Naive thymus-derived CD4-positive, alpha-beta T cell (primary cell): ENCODE measurements around the gene CEP41. TPM values are rescaled to one million over a fixed set of nuclear protein-coding genes. Genes with fewer than 3 reads are reported as not detected.

Experiments
- ATAC-seq: fragments of 150-1000 bp; cut with Tn5 transposase; 2 replicates; pipeline ENCODE4 v1.10.0; 2021; ENCODE audit warnings: mild to moderate bottlenecking, moderate library complexity
- CTCF ChIA-PET: fragments of 350-600 bp; sonication (Branson Sonifier 250); formaldehyde crosslinking; loops from one replicate; lab custom pipeline; 2021; ENCODE audit warnings: antibody characterized with exemption; lab: Charles Lee
- POLR2A ChIA-PET: fragments of 350-600 bp; sonication (Branson Sonifier 250); formaldehyde crosslinking; loops from one replicate; lab custom pipeline; 2021; ENCODE audit warnings: antibody characterized with exemption, inconsistent platforms; lab: Charles Lee
- DNase-seq, 9 donors: peaks; one replicate each; pipeline versions ENCODE4 v3.0.0 to v3.0.0-alpha.2; 2020 to 2022; ENCODE audit warnings: mixed read lengths in 1 of 9
- H3K27ac ChIP-seq: one replicate; pipeline ENCODE4 v1.7.0; 2013; ENCODE audit warnings: mild to moderate bottlenecking, low read depth, low read length, moderate library complexity
- H3K27me3 ChIP-seq, 2 donors: one replicate each; pipeline ENCODE4 v1.7.0; 2013; ENCODE audit warnings: low read length in 2 of 2, mild to moderate bottlenecking in 2 of 2, moderate library complexity in 2 of 2; ENCODE audit not compliant: control insufficient read depth in 2 of 2, insufficient read depth in 2 of 2
- H3K36me3 ChIP-seq, 3 experiments: 1 replicate in 2 of 3; 2 replicates in 1 of 3; pipeline ENCODE4 v1.7.0; 2013; ENCODE audit warnings: low read length in 3 of 3, mild to moderate bottlenecking in 3 of 3, moderate library complexity in 1 of 3; ENCODE audit not compliant: insufficient read depth in 3 of 3, control insufficient read depth in 2 of 3
- H3K4me1 ChIP-seq, 2 donors: one replicate each; pipeline ENCODE4 v1.7.0; 2013; ENCODE audit warnings: low read length in 2 of 2, mild to moderate bottlenecking in 2 of 2, moderate library complexity in 1 of 2; ENCODE audit not compliant: control insufficient read depth in 2 of 2, insufficient read depth in 2 of 2
- H3K4me3 ChIP-seq: 2 replicates; pipeline ENCODE4 v1.7.0; 2013; ENCODE audit warnings: mild to moderate bottlenecking, low read length
- H3K9me3 ChIP-seq, 3 experiments: 1 replicate in 2 of 3; 2 replicates in 1 of 3; pipeline ENCODE4 v1.7.0; 2013; ENCODE audit warnings: low read length in 3 of 3; ENCODE audit not compliant: control insufficient read depth in 2 of 3
- H3K27ac Mint-ChIP-seq, 9 donors: one replicate each; pipeline ENCODE4 v1.8.0; 2020 to 2022; ENCODE audit warnings: mixed read lengths in 9 of 9, mild to moderate bottlenecking in 8 of 9, moderate library complexity in 5 of 9, inconsistent platforms in 2 of 9
- H3K27me3 Mint-ChIP-seq, 5 donors: one replicate each; pipeline ENCODE4 v1.8.0; 2021 to 2022; ENCODE audit warnings: mixed read lengths in 5 of 5, mild to moderate bottlenecking in 1 of 5
- H3K36me3 Mint-ChIP-seq, 5 donors: one replicate each; pipeline ENCODE4 v1.8.0; 2020 to 2022; ENCODE audit warnings: mixed read lengths in 5 of 5, mild to moderate bottlenecking in 3 of 5, inconsistent platforms in 1 of 5
- H3K4me1 Mint-ChIP-seq, 7 donors: one replicate each; pipeline ENCODE4 v1.8.0; 2020 to 2022; ENCODE audit warnings: mixed read lengths in 7 of 7, mild to moderate bottlenecking in 3 of 7, inconsistent platforms in 1 of 7
- H3K4me3 Mint-ChIP-seq, 10 donors: one replicate each; pipeline ENCODE4 v1.8.0; 2020 to 2022; ENCODE audit warnings: mild to moderate bottlenecking in 10 of 10, mixed read lengths in 10 of 10, moderate library complexity in 6 of 10, inconsistent platforms in 2 of 10
- H3K9me3 Mint-ChIP-seq, 11 donors: one replicate each; pipeline ENCODE4 v1.8.0; 2020 to 2022; ENCODE audit warnings: mixed read lengths in 11 of 11, mild to moderate bottlenecking in 4 of 11, inconsistent platforms in 1 of 11, moderate library complexity in 1 of 11
- intact Hi-C, 2 donors: fragments of 100-400 bp; cut with micrococcal nuclease; formaldehyde crosslinking; loops; one replicate each; pipeline ENCODE4 v1.15.1; 2023
- polyA plus RNA-seq, 2 donors: library from polyadenylated mRNA; unstranded; fragments of 300-500 nt; fragmentation: Illumina TruSeq; gene quantifications; one replicate each; pipeline ENCODE4 v1.2.3, GENCODE V29; 2021
- total RNA-seq, 6 experiments: library from RNA in 5 of 6; stranded (reverse) in 5 of 6; gene quantifications; 1 replicate in 5 of 6; 2 replicates in 1 of 6; pipeline ENCODE4 v1.2.3 and lab custom pipeline; 2021 to 2026

CEP41 gene
- total and polyA plus RNA-seq, 7 experiments from 2014 or later: 6.9 to 29.6 (median 13.3) TPM

DNA sequence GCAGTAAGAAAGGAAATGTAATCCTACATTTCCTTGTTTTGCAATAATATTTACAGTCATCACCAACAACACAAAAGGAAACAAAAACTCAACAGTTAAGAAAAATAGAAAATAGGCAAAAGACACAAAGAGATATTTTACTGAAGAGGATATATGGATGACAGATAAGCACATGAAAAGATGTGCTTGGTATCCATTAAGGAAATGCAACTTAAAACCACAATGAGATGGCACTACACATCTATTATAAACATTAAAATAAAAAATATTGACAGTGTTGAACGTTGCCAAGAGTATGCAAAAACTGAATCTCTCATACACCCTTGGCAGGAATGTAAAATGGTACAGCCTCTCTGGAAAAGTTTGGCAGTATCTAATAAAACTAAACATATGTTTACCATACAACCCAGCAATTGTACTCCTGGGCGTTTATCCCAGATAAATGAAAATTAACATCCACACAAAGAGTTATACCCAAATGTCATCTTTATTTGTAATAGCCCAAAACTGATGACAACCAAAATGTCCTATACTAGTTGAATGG, 5.4 kb downstream of the CEP41 start:
- Mint-ChIP-seq H3K27me3 (no peaks in the 10 kb centered on the region), H3K4me1 (peaks cover 19 to 42% (median 25%) of the 10 kb centered on the region in 7 donors), H3K4me3 (peak overlapping the region in 3 of 10 donors; percentile 15 to 35 (median 24)), H3K36me3 (peaks cover 0 to 16% (median 3%) of the 10 kb centered on the region in 5 donors), H3K9me3 (peaks cover 0 to 2% (median 0%) of the 10 kb centered on the region in 11 donors), H3K27ac (peak overlapping the region in 4 of 9 donors; percentile 16 to 35 (median 28))
- Histone ChIP-seq H3K27ac (no peak overlapping the region), H3K27me3 (no peaks in the 10 kb centered on the region), H3K9me3 (no peaks in the 10 kb centered on the region), H3K36me3 (no peaks in the 10 kb centered on the region), H3K4me3 (no peak overlapping the region), H3K4me1 (peaks cover 9 to 49% of the 10 kb centered on the region in 2 donors)
- intact Hi-C loops: loop anchor here in 1 of 2 donors (1.0 kb wide), 1 partner anchor 9 kb away; no protein-coding TSS in a partner anchor
- ATAC-seq: no peak
- no peak for DNase-seq
- CTCF ChIA-PET: no interaction called here
- POLR2A ChIA-PET: no interaction called here

DNA sequence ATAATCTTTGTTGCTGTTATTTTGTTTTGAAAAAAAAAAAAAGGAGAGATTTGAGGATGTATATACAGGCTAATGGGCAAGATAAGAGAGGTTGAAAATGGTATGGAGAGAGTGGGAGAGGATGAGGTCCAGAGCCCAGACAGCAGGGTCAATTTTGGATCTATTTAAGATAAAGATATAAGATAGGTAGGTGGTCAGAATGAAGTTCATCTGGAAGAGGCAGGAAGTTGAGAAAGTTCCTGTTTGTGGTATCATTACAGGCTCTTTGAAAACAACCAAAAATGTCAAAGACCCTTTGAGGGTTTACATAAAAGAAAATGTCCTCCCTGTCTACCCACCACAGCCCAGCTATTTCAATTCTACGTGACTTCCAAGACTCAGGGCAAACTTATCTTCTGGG, 7.5 kb downstream of the CEP41 start:
- DNase-seq: no peak
- Histone ChIP-seq H3K36me3 (no peaks in the 10 kb centered on the region), H3K4me1 (peaks cover 6 to 47% of the 10 kb centered on the region in 2 donors), H3K9me3 (no peaks in the 10 kb centered on the region), H3K4me3 (no peak overlapping the region), H3K27me3 (no peaks in the 10 kb centered on the region), H3K27ac (no peak overlapping the region)
- POLR2A ChIA-PET: no interaction called here
- Mint-ChIP-seq H3K4me3 (no peak overlapping the region), H3K4me1 (peaks cover 7 to 22% (median 19%) of the 10 kb centered on the region in 7 donors), H3K27ac (no peak overlapping the region), H3K9me3 (peaks cover 0 to 2% (median 0%) of the 10 kb centered on the region in 11 donors), H3K27me3 (no peaks in the 10 kb centered on the region), H3K36me3 (peaks cover 0 to 10% (median 4%) of the 10 kb centered on the region in 5 donors)
- CTCF ChIA-PET: no interaction called here
- peak; percentile 18 for ATAC-seq
- intact Hi-C loops: loop anchor here in 1 of 2 donors (1.0 kb wide), 1 partner anchor 8 kb away; the partner anchor contains the start of gene CEP41

DNA sequence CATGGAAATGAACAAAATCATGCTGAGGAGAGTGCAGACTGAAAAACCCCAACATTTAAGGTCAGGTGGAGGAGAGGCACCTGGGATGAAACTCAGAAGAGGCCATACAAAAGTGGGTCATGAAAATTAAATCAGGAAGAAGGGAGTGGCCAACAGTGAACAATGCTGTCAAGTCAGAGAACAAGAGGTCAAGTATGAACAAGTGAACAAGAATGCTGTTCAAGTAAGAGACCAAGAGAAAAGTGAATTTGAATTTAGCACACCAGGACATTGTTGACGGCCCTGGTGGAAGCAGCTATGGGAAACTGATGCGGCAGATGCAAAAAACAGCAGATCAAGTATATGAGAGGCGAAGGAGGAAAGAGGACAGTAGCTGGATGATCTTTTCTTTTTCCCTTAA, 7.9 kb downstream of the CEP41 start:
- CTCF ChIA-PET: no interaction called here
- intact Hi-C loops: loop anchor here in 1 of 2 donors (1.0 kb wide), 1 partner anchor 8 kb away; the partner anchor contains the start of gene CEP41
- Mint-ChIP-seq H3K27ac (no peak overlapping the region), H3K27me3 (no peaks in the 10 kb centered on the region), H3K36me3 (peaks cover 0 to 8% (median 4%) of the 10 kb centered on the region in 5 donors), H3K9me3 (peaks cover 0 to 2% (median 0%) of the 10 kb centered on the region in 11 donors), H3K4me1 (peaks cover 4 to 19% (median 16%) of the 10 kb centered on the region in 7 donors), H3K4me3 (no peak overlapping the region)
- H3K4me1 ChIP-seq: peaks cover 6 to 47% of the 10 kb centered on the region in 2 donors
- H3K27me3 ChIP-seq: no peaks in the 10 kb centered on the region
- H3K9me3 ChIP-seq: no peaks in the 10 kb centered on the region
- POLR2A ChIA-PET: interaction anchor here (0.6 kb wide), 1 partner anchor 85 kb away, joined by 3 read pairs; no protein-coding TSS in a partner anchor
- DNase-seq (no peak), ATAC-seq (no peak)
- H3K4me3 ChIP-seq: no peak overlapping the region
- H3K36me3 ChIP-seq: no peaks in the 10 kb centered on the region
- H3K27ac ChIP-seq: no peak overlapping the region

DNA sequence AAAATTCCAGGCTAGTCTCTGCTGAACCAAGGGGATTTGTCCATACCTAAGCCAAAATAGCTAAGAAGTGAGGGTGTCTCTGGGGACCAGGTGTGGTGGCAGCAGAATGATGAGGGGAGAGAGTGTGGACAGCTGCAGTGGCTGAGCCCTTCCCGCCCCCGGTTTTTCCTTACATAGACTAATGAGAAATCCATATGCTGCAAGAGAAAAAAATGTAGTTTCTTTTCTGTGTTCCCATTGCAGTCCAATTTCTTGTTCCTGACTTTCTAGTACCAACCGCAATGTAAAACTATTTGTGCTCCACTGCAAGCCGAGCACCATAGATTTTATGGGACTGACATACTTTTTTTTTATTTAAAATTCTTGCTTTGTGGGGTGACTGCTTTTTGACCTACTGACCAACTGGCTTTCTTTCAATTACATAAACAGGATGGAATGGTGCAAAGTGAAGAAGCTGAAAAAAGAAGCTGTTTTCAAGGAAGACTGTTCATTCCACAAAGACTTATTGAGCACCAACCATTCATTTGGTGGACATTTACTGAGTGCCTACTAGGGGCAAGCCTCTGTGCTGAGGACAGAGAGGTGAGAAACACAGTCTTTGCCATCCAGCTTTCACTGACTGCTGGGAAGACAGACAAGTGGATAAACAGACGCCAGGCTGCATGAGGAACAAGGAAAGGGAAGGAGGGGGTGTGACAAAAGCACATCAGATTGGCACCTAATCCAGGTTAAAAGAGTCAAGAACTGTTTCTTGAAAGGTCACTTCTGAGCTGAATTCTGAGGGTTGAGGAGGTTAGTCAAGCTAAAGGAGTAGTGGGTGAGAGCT, 9.8 kb downstream of the CEP41 start:
- CTCF ChIA-PET: interaction anchor here (0.6 kb wide), 1 partner anchor 315 kb away, joined by 3 read pairs; no protein-coding TSS in a partner anchor
- peaks cover 6 to 52% of the 10 kb centered on the region in 2 donors for H3K4me1 ChIP-seq
- no peaks in the 10 kb centered on the region for H3K27me3 Mint-ChIP-seq
- peaks cover 0 to under 1% (median 0%) of the 10 kb centered on the region in 11 donors for H3K9me3 Mint-ChIP-seq
- no peaks in the 10 kb centered on the region for H3K9me3 ChIP-seq
- no peaks in the 10 kb centered on the region for H3K27me3 ChIP-seq
- no peak overlapping the region for H3K4me3 ChIP-seq
- peaks cover 13 to 22% (median 16%) of the 10 kb centered on the region in 7 donors for H3K4me1 Mint-ChIP-seq
- H3K36me3 ChIP-seq: no peaks in the 10 kb centered on the region
- intact Hi-C loops: loop anchor here in 1 of 2 donors (1.0 kb wide), 1 partner anchor 8 kb away; no protein-coding TSS in a partner anchor
- peaks cover 0 to 4% (median 0%) of the 10 kb centered on the region in 5 donors for H3K36me3 Mint-ChIP-seq
- DNase-seq (no peak), ATAC-seq (no peak)
- no peak overlapping the region for H3K27ac ChIP-seq
- no peak overlapping the region for H3K4me3 Mint-ChIP-seq
- no peak overlapping the region for H3K27ac Mint-ChIP-seq
- POLR2A ChIA-PET: interaction anchor here (0.9 kb wide), 1 partner anchor 12 kb away, joined by 4 read pairs; no protein-coding TSS in a partner anchor

DNA sequence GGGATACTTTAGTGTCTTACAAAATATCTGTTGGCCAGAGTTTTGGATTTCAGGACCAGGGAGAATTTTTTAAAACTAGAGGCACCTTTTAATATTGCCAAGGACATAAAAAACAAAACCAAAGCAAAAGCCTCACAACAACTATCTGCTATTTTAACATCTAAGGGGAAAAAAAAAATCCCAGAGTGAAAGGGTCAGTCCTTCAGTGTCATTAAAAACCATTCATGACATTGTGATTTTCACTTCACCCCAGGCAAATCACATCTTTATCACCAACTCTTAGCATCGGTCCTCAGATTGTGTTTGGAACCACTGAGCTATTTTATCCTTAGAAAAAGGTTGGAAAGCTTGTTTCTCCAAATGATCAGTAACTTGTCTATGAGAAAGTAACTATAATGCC, 10.7 kb downstream of the CEP41 start:
- Mint-ChIP-seq H3K9me3 (no peaks in the 10 kb centered on the region), H3K27ac (no peak overlapping the region), H3K4me1 (peaks cover 15 to 29% (median 24%) of the 10 kb centered on the region in 7 donors), H3K36me3 (peaks cover 0 to 7% (median 0%) of the 10 kb centered on the region in 5 donors), H3K4me3 (no peak overlapping the region), H3K27me3 (no peaks in the 10 kb centered on the region)
- Histone ChIP-seq H3K4me3 (no peak overlapping the region), H3K4me1 (peaks cover 6 to 52% of the 10 kb centered on the region in 2 donors), H3K9me3 (no peaks in the 10 kb centered on the region), H3K36me3 (no peaks in the 10 kb centered on the region), H3K27me3 (no peaks in the 10 kb centered on the region), H3K27ac (no peak overlapping the region)
- no peak for DNase-seq
- POLR2A ChIA-PET: interaction anchor here (0.9 to 1.8 kb wide), 2 partner anchors 9 to 13 kb away, joined by 3 to 4 read pairs; no protein-coding TSS in a partner anchor
- no peak for ATAC-seq
- CTCF ChIA-PET: interaction anchor here (1.1 kb wide), 1 partner anchor 13 kb away, joined by 4 read pairs; no protein-coding TSS in a partner anchor
- intact Hi-C loops: loop anchor here in 1 of 2 donors (1.0 kb wide), 1 partner anchor 9 kb away; no protein-coding TSS in a partner anchor

DNA sequence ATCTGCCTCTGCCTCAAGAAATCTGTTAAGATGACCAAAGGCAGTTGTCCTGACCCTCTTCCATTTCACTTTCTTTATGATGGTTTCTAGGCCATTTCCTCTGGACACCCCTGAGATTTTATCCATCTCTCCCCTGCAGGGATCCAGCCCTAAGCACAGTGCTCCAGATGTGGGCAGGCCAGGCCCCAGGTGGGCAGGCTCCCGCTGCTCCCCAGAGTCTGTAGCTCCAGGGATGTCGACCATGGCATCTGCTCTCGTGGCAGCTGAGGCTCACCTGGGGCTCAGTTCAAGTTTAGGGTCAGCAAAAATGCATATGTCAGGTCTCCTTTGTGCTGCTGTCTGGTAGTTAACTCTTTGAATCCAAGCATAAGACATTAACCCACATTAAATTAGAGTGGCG, 11.8 kb downstream of the CEP41 start:
- intact Hi-C loops: no loop called here
- H3K4me1 Mint-ChIP-seq: peaks cover 14 to 39% (median 30%) of the 10 kb centered on the region in 7 donors
- ChIA-PET POLR2A (interaction anchor here (0.9 to 1.8 kb wide), 2 partner anchors 8 to 12 kb away, joined by 3 to 4 read pairs; no protein-coding TSS in a partner anchor), CTCF (interaction anchor here (0.6 to 1.1 kb wide), 3 partner anchors 9 to 60 kb away, joined by 3 to 4 read pairs (median 3); no protein-coding TSS in a partner anchor)
- ATAC-seq (no peak), DNase-seq (no peak)
- no peaks in the 10 kb centered on the region for H3K27me3 ChIP-seq
- no peaks in the 10 kb centered on the region for H3K27me3 Mint-ChIP-seq
- H3K4me1 ChIP-seq: peaks cover 6 to 46% of the 10 kb centered on the region in 2 donors
- peak overlapping the region in 3 of 9 donors; percentile 55 to 71 (median 69) for H3K27ac Mint-ChIP-seq
- no peak overlapping the region for H3K4me3 ChIP-seq
- H3K27ac ChIP-seq: no peak overlapping the region
- no peaks in the 10 kb centered on the region for H3K36me3 ChIP-seq
- no peak overlapping the region for H3K4me3 Mint-ChIP-seq
- no peaks in the 10 kb centered on the region for H3K9me3 Mint-ChIP-seq
- H3K36me3 Mint-ChIP-seq: peaks cover 0 to 11% (median 0%) of the 10 kb centered on the region in 5 donors
- no peaks in the 10 kb centered on the region for H3K9me3 ChIP-seq
